Tibial nerve (tissue), 3 donors: ENCODE results near the gene MRPL50.

Experiments used
- POLR2A ChIP-seq, 2 donors: fragments of 450-650 bp; IDR thresholded peaks; one replicate each; pipeline ENCODE4 v1.6.1; 2017; ENCODE audit warnings: antibody characterized with exemption in 2 of 2, mild to moderate bottlenecking in 2 of 2, moderate library complexity in 2 of 2
- TF ChIP-seq, protein P1 (sequence below), 5 experiments: fragments of 200-600 bp in 3 of 5; fragments of 450-650 bp in 2 of 5; sonication (generic) in 3 of 5; IDR thresholded peaks; one replicate each; pipeline ENCODE4 v1.5.1; 2016 to 2019; ENCODE audit warnings: antibody characterized with exemption in 5 of 5, mild to moderate bottlenecking in 3 of 5, moderate library complexity in 2 of 5

- TF ChIP-seq, protein P1, sequence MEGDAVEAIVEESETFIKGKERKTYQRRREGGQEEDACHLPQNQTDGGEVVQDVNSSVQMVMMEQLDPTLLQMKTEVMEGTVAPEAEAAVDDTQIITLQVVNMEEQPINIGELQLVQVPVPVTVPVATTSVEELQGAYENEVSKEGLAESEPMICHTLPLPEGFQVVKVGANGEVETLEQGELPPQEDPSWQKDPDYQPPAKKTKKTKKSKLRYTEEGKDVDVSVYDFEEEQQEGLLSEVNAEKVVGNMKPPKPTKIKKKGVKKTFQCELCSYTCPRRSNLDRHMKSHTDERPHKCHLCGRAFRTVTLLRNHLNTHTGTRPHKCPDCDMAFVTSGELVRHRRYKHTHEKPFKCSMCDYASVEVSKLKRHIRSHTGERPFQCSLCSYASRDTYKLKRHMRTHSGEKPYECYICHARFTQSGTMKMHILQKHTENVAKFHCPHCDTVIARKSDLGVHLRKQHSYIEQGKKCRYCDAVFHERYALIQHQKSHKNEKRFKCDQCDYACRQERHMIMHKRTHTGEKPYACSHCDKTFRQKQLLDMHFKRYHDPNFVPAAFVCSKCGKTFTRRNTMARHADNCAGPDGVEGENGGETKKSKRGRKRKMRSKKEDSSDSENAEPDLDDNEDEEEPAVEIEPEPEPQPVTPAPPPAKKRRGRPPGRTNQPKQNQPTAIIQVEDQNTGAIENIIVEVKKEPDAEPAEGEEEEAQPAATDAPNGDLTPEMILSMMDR (IDR thresholded peaks at IDR 0.05): no peak
- TF ChIP-seq POLR2A (IDR thresholded peaks at IDR 0.05): no peak
Observed at GRCh38 chr9:101442736-101443135, 44.3 kb upstream of the MRPL50 start.
